HG02884 (cell line): ENCODE results near the gene HPD.

Experiments
- ATAC-seq: cut with Tn5 transposase; IDR thresholded peaks from one replicate; pipeline ENCODE4 v1.9.1; 2021; ENCODE audit warnings: mild to moderate bottlenecking, moderate library complexity; ENCODE audit not compliant: unreplicated experiment

Gene HPD

GRCh38 chr12:121812320-121812871, 46.3 kb downstream of the HPD start:
- ATAC-seq: no peak

DNA sequence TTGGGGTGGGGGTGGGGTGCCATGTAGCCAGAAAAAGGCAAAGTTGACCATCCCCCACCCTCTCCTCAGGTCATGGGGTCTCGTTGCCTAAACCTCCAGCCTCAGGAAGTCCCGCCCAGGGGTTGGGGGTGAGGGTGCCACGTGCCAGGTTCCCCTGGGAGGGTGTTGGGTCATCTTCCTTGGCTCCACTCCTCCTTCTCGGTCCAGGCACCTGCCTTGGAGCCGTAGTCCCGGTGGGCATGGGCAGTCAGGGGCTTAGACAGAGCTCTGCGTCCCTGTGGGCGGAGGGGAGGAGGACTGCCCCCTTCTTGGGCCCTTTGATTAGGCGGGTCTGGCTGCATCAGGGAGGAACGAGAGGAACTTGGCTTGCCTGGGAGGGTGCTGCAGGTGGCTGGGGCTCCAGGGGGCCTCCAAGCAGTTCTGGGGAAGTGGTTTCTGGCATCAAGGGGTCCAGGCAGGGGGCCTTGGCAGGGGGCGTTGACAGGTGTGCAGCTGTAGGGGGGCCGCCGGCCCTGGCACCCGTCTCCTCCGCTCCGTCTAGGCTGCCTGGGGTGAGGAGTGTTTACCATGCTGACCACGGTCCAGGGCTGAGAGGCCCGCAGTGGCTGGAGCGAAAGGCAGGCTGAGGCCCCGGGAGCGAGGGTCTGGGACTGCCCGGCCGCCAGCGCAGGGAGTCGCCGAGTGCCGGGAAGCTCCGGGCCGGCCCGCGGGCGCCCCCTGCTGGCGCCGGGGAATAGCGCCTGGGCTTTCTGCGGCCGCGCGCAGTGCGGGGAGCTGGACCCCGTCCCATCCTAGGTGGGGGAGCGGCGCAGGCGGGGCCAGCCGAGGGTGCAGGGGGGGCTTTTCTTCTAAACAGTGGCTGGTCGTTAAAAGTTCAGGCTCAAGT, 47.0 kb downstream of the HPD start:
- ATAC-seq: no peak

- no peak for ATAC-seq
Observed at GRCh38 chr12:121810833-121811433, 47.7 kb downstream of the HPD start.

GRCh38 chr12:121810234-121810817, 48.3 kb downstream of the HPD start:
- ATAC-seq: no peak

- ATAC-seq: no peak
Observed at GRCh38 chr12:121809712-121810116, 48.9 kb downstream of the HPD start.

DNA sequence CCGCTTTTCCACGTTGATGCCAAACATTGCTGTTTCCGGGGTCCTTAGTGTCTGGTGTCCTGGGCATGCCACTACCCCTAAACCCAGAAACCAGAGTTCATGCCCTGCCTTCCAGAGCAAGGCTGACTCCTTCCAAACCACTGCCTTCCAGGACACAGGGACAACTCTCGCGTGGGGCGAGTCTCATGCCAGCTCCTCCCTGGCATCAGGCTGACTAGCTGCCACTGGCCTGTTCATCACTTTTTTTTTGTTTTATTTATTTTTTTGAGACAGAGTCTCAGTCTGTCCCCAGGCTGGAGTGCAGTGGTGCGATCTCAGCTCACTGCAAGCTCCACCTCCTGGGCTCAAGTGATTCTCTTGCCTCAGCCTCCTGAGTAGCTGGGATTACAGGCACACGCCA, 50.0 kb downstream of the HPD start:
- no peak for ATAC-seq

DNA sequence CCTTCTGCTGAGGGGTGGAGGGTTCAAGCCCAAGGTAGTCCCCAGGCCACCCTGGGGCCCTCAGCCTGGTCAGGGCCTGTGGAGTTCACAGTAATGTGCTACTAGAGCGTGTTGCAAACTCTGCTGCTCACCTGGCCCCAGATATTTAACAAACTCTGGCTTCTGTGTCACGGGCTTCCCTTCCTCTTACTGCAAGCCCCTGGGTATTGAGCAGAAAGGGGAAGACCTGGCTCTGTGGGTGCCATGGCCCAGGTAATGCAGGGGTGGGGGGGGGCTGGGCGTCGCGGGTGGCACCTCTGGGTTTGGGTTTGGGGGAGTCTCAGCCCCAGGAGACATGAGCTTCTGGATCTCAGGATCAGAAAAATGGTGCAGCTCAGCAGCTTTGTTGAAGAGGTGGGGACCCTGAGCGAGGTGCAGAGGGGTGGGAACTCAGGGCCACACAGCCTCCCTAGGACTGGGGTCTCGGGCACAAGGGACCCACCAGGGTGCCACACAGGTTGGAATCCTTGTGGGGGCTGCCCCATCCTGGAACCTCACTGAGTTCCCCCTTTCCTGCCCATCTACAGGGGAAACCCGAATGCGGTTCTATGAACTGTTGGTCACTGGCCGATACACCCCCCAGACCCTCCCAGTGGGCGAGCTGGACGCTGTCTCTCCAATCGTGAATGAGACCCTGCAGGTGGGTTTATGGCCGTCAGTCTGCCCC, 50.9 kb downstream of the HPD start:
- no peak for ATAC-seq

DNA sequence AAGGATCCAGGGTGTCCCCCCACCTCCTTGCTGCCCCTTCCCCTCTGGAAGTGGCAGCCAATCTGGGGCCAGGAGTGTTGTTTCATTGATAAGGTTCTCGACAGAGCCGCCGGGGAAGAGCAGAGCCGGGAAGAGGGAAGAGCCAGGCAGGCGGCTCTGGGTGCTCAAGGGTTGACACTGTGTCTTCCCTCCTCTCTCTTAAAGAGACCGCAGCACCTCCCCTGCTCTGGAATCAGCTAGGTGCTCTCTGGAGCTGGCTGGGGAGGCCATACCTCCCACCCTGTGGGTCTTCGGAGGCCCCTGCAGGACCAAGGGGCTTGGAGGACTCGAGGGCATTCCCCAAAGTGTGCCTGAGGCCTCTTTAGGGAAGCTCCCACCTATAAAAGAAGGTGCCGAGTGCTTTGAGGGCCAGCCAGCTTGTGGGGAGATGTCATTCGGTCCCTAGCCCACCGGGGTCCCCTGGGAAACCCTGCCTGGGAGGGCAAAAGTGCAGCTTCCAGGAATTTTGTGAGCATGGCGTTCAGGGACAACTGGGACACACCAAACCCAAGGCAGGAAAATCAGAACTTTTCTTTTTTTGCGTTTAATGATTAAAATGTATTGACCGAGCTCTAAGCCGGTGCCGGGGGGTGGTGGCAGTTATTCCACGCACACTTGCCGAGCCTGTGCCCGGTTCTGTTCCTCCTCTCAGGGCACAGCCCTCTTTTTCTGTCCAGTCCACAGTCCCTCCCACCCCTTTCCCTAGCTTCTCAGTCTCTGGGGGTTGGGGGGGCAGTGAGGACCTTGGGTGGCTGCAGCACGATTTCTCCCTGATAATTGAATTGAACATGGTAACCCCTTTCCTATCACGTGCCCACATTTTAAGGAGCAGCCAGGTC, 51.9 kb downstream of the HPD start:
- no peak for ATAC-seq

DNA sequence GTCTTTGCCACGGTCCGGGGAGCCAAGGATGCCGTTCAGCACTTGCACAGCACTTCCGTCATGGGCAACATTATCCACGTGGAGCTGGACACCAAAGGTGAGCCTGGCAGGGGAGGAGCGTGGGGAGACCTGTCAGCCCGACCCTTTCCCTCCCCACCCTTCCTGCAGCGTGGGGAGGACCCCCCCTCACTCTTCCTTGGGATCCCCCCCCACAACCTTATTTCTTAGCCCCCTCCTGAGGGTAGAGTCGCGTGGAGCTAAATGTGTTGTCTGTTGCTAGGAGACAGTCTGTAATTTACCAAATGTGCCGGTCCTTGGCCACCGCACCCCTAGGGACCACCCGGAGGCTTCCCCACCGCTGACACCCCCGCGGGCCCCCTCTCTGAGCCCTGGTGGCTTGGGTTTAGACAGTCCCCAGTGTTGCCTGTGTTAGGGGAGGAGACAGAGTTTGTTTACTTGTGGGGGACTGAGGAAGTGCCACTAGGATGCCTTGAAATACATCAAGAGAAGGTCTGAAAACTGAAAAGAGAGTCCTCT, 52.6 kb downstream of the HPD start:
- ATAC-seq: no peak

DNA sequence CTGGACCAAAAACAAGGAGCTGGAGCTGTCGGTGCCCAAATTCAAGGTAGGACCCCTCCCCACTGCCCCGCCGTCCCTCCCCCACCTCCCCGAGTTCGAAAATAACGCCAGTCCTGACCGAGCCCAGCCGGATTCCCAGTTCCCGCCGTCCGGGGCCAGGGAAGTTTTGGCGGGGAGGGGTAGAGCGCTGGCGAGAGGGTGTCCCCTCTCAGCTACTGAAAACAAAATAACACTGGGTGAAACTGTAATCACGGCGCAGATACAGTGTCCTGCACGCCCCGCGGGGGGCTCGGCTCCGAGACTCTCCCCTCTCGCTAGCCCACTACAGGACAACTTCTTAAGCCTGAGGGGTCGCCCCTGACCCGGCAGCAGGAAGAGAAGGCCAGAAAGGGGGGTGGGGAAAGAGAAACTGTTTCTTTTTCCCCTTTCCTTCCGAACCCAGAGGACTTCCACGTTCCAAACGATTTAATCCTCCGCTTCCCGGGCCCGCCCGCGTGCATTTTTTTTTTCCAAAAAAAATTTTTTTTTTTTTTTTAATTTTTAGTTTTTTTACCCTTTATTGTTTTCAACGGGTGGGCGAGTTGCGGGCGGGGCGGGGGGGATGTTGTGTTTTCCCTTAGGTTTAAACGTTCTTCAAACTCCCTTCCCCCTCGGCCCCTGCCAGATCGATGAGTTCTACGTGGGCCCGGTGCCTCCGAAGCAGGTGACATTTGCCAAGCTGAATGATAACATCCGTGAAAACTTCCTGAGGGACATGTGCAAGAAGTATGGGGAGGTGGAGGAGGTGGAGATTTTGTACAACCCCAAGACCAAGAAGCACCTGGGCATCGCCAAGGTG, 53.3 kb downstream of the HPD start:
- ATAC-seq: no peak

DNA sequence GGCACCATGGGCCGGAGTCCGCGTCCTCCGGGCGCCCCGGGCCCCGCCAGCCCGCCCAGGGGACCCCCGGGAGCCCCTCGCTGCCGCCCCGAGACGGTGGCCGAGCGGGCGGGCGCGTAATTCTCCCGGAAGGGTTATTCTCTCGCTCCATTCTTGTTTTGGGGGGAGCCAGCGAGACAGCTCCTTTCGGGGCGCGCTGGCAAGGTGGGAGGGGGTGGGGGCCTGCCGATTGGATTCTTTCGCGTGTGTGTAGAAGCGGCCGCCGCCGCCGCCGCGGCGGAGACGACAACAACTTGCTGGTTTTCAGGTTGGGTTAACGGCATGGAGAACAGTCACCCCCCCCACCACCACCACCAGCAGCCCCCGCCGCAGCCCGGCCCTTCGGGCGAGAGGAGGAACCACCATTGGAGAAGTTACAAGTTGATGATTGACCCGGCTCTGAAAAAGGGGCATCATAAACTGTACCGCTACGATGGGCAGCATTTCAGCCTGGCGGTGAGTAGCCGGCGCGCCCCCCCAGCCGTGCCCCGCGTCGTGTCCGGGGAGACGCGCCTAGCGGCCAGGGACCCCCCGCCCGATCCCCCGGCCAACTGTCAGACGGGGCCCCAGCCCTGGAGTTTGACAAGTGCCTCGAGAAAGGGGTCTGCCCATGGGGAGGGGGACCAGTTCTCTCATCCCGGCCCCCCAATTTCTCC, 54.1 kb downstream of the HPD start:
- ATAC-seq: no peak

GRCh38 chr12:121803861-121804416, 54.7 kb downstream of the HPD start, which contains the start of gene SETD1B:
SETD1B (plus strand) TSS chr12:121804009; CDS start chr12:121804738, 729 bp downstream.
- ATAC-seq: no peak

DNA sequence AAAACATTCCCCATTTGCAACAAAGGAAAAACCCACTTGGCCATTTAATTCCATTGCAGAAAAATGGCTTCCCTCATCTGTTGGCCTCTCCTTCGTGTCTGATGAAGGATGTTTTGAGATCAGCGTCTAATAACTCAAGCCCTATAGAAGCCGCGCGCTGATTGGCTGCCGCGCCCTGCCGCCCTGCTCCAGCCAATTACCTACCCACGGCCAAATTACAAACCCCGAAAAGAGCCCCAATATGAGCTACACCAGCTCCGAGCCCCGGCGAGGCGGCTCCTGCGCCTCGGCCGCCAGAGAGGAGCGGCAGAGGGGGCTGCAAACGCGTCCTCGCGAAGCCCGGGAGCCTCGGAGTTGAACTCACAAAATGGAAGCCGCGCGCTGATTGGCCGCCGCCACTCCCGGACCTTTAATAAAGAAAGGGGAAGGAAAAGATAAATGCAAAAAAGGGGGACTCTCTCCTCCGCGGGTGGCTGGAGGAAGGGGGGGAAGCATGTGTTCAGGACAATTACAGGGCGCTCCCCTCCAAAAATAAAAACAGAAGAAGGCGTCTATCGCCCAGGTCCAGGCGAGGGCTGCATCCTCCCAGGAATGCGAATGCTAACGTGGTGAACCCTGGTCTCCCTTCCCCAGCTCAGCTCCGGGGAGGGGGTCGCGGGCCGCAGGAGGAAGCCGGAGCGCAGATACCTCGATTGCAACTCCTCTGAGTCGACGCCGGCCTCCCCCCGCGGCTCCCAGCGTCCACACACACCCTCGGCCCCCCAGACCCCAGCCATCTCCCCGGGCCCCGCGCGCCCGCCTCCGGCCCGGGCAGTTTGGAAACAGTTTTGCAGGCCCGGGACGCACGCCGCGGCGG, 55.6 kb downstream of the HPD start:
- ATAC-seq: no peak

DNA sequence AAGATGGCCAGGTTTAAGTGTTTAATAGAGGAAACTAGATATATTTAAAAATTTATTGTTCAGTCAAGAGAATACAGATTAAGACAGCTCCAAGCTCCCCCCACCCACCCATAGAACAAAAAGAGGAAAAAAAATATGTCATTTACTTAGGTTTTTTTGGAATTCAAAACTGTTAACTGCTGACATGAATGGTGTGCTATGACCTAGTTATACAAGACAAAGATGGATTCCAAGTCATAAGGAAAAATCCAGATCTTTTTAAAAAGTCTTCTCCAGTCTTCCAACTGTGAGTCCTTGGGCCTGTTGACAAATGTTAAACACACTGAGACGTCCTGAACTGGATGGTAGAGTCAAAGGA, 56.2 kb downstream of the HPD start:
- ATAC-seq: no peak

GRCh38 chr12:121801595-121802484, 56.8 kb downstream of the HPD start:
- no peak for ATAC-seq
